H9 (cell line): ENCODE measurements around the gene MMP14. TPM values are rescaled to one million over a fixed set of nuclear protein-coding genes. Genes with fewer than 3 reads are reported as not detected.

Experiments used
- DNase-seq: peaks from one replicate; pipeline ENCODE4 v3.0.0-alpha.2; 2017
- H2AFZ ChIP-seq: one replicate; pipeline ENCODE4 v1.6.1; 2013; ENCODE audit warnings: mild to moderate bottlenecking, low read length, control low read depth, moderate library complexity
- H2AK5ac ChIP-seq: 2 replicates; pipeline ENCODE4 v1.6.1; 2013; ENCODE audit warnings: low read length, control low read depth, mixed read lengths; ENCODE audit not compliant: insufficient read length
- H2BK120ac ChIP-seq: one replicate; pipeline ENCODE4 v1.6.1; 2013; ENCODE audit warnings: low read depth, mild to moderate bottlenecking, low read length, control low read depth, inconsistent platforms; ENCODE audit not compliant: poor library complexity, severe bottlenecking
- H2BK12ac ChIP-seq: 2 replicates; pipeline ENCODE4 v1.6.1; 2013; ENCODE audit warnings: low read length, control low read depth, mixed read lengths, low read depth; ENCODE audit not compliant: insufficient read length
- H2BK15ac ChIP-seq: 2 replicates; pipeline ENCODE4 v1.6.1; 2013; ENCODE audit warnings: low read depth, low read length, control low read depth
- H2BK20ac ChIP-seq: one replicate; pipeline ENCODE4 v1.6.1; 2013; ENCODE audit warnings: low read depth, mild to moderate bottlenecking, low read length, control low read depth, inconsistent platforms; ENCODE audit not compliant: poor library complexity, severe bottlenecking
- H2BK5ac ChIP-seq: 2 replicates; pipeline ENCODE4 v1.6.1; 2013; ENCODE audit warnings: low read length, control low read depth, mixed read lengths; ENCODE audit not compliant: insufficient read length
- H3K14ac ChIP-seq: 2 replicates; pipeline ENCODE4 v1.6.1; 2013; ENCODE audit warnings: low read length, control low read depth; ENCODE audit not compliant: insufficient read depth
- H3K18ac ChIP-seq: 2 replicates; pipeline ENCODE4 v1.6.1; 2013; ENCODE audit warnings: low read depth, mild to moderate bottlenecking, mixed read lengths, low read length, control low read depth; ENCODE audit not compliant: insufficient read length
- H3K23ac ChIP-seq: 2 replicates; pipeline ENCODE4 v1.6.1; 2013; ENCODE audit warnings: low read length, control low read depth, mixed read lengths, low read depth; ENCODE audit not compliant: insufficient read length
- H3K23me2 ChIP-seq: 2 replicates; pipeline ENCODE4 v1.6.1; 2013; ENCODE audit warnings: low read depth, mild to moderate bottlenecking, mixed read lengths, low read length, control low read depth; ENCODE audit not compliant: insufficient read length, poor library complexity, severe bottlenecking
- H3K27ac ChIP-seq: 2 replicates; pipeline ENCODE4 v1.5.1; 2013; ENCODE audit warnings: low read length, control low read depth, mixed read lengths, low read depth; ENCODE audit not compliant: insufficient read length
- H3K27me3 ChIP-seq: 2 replicates; pipeline ENCODE4 v1.6.1; 2013; ENCODE audit warnings: low read length, control low read depth, inconsistent platforms; ENCODE audit not compliant: insufficient read depth
- H3K4ac ChIP-seq: 2 replicates; pipeline ENCODE4 v1.6.1; 2013; ENCODE audit warnings: low read depth, mild to moderate bottlenecking, control low read depth, inconsistent platforms, low read length, moderate library complexity
- H3K4me1 ChIP-seq: 2 replicates; pipeline ENCODE4 v1.6.1; 2013; ENCODE audit warnings: low read length, control low read depth, inconsistent platforms; ENCODE audit not compliant: insufficient read depth
- H3K4me2 ChIP-seq: 2 replicates; pipeline ENCODE4 v1.6.1; 2013; ENCODE audit warnings: low read length, control low read depth, mixed read lengths; ENCODE audit not compliant: insufficient read length, insufficient read depth
- H3K56ac ChIP-seq: 2 replicates; pipeline ENCODE4 v1.6.1; 2013; ENCODE audit warnings: low read depth, mild to moderate bottlenecking, mixed read lengths, low read length, control low read depth; ENCODE audit not compliant: insufficient read length
- H3K79me1 ChIP-seq: 2 replicates; pipeline ENCODE4 v1.6.1; 2013; ENCODE audit warnings: low read depth, mild to moderate bottlenecking, moderate library complexity, low read length, control low read depth, inconsistent platforms; ENCODE audit not compliant: insufficient read depth, poor library complexity, severe bottlenecking
- H3K79me2 ChIP-seq: 2 replicates; pipeline ENCODE4 v1.6.1; 2013; ENCODE audit warnings: low read length, control low read depth, inconsistent platforms; ENCODE audit not compliant: insufficient read depth
- H3K9ac ChIP-seq: 2 replicates; pipeline ENCODE4 v1.6.1; 2013; ENCODE audit warnings: low read length, control low read depth, mixed read lengths; ENCODE audit not compliant: insufficient read length; ENCODE audit errors: extremely low read depth
- H3K9me3 ChIP-seq: one replicate; pipeline ENCODE4 v1.6.1; 2013; ENCODE audit warnings: low read depth, low read length, inconsistent platforms; ENCODE audit not compliant: control insufficient read depth
- H3T11ph ChIP-seq: one replicate; pipeline ENCODE4 v1.6.1; 2013; ENCODE audit warnings: mild to moderate bottlenecking, low read length, control low read depth, inconsistent platforms
- H4K20me1 ChIP-seq: one replicate; pipeline ENCODE4 v1.6.1; 2013; ENCODE audit not compliant: control insufficient read depth, insufficient read length, insufficient read depth
- H4K5ac ChIP-seq: 2 replicates; pipeline ENCODE4 v1.6.1; 2013; ENCODE audit warnings: low read depth, mild to moderate bottlenecking, mixed read lengths, low read length, control low read depth; ENCODE audit not compliant: insufficient read length
- H4K8ac ChIP-seq: replicated peaks from 2 replicates; pipeline ENCODE4 v1.6.1; 2013; ENCODE audit warnings: low read length, control low read depth, mixed read lengths, low read depth; ENCODE audit not compliant: insufficient read length
- H4K91ac ChIP-seq: 2 replicates; pipeline ENCODE4 v1.6.1; 2013; ENCODE audit warnings: low read depth, mild to moderate bottlenecking, moderate library complexity, mixed read lengths, low read length, control low read depth; ENCODE audit not compliant: insufficient read length
- H3K27ac Mint-ChIP-seq, 3 experiments: 2 replicates in 2 of 3; 3 replicates in 1 of 3; pipeline ENCODE4 v1.8.0; 2020 to 2021; ENCODE audit warnings: mixed read lengths in 3 of 3, mild to moderate bottlenecking in 1 of 3, moderate library complexity in 1 of 3
- H3K27me3 Mint-ChIP-seq: 2 replicates; pipeline ENCODE4 v1.8.0; 2021; ENCODE audit warnings: low read depth, mild to moderate bottlenecking, moderate library complexity, mixed read lengths
- H3K36me3 Mint-ChIP-seq, 3 experiments: 2 replicates in 2 of 3; 3 replicates in 1 of 3; pipeline ENCODE4 v1.8.0; 2020 to 2021; ENCODE audit warnings: low read depth in 3 of 3, mixed read lengths in 3 of 3; ENCODE audit not compliant: insufficient read depth in 1 of 3
- H3K4me1 Mint-ChIP-seq, 2 experiments: 2 replicates each; pipeline ENCODE4 v1.8.0; 2020; ENCODE audit warnings: mixed read lengths in 2 of 2
- H3K4me3 Mint-ChIP-seq, 2 experiments: 2 replicates in 1 of 2; 3 replicates in 1 of 2; pipeline ENCODE4 v1.8.0; 2020 to 2021; ENCODE audit warnings: mild to moderate bottlenecking in 2 of 2, mixed read lengths in 2 of 2, moderate library complexity in 1 of 2
- H3K9me3 Mint-ChIP-seq, 2 experiments: 2 replicates in 1 of 2; 3 replicates in 1 of 2; pipeline ENCODE4 v1.8.0; 2020; ENCODE audit warnings: mild to moderate bottlenecking in 2 of 2, mixed read lengths in 2 of 2, moderate library complexity in 1 of 2
- CTCF ChIP-seq: fragments of 200-600 bp; sonication (generic); conservative IDR thresholded peaks from 3 replicates; pipeline ENCODE4 v1.8.0; 2021; ENCODE audit warnings: antibody characterized with exemption, mild to moderate bottlenecking
- WGBS: extraction: QIAGEN DNeasy Blood & Tissue Kit; methylation state at CpG from one replicate; pipeline ENCODE4 v1.1.7; 2013; ENCODE audit warnings: missing lambda C conversion rate, low lambda C conversion rate, mixed read lengths; ENCODE audit not compliant: insufficient read length; ENCODE audit errors: extremely low coverage; 5-methylcytosine and 5-hydroxymethylcytosine counted together
- total RNA-seq: library from RNA; stranded (reverse); gene quantifications from 2 replicates; pipeline ENCODE4 v1.2.1, GENCODE V29; 2021

MMP14 gene
- total RNA-seq, 1 experiment from 2014 or later = 56.5 TPM

- WGBS = no CpG with 5 or more reads among the region's 57 CpGs
These were observed 847 bp downstream of the MMP14 start for GRCh38 chr14:22837114-22837749.

More at GRCh38 chr14:22837114-22837749, 847 bp downstream of the MMP14 start:
- Mint-ChIP-seq H3K4me3 (peak overlapping the region; percentile 95 to 99), H3K27ac (peak overlapping the region; percentile 53 to 99 (median 64); a peak in 6 of 7 replicates), H3K27me3 (no peaks in the 10 kb centered on the region), H3K9me3 (no peaks in the 10 kb centered on the region), H3K36me3 (peaks cover 15 to 39% (median 28%) of the 10 kb centered on the region in 3 experiments; a peak in 6 of 7 replicates), H3K4me1 (peaks cover 28 to 32% of the 10 kb centered on the region in 2 experiments)
- Histone ChIP-seq H2BK5ac (no peak overlapping the region), H2BK12ac (no peak overlapping the region), H2BK15ac (no peak overlapping the region), H3K9ac (peak overlapping the region; percentile 87), H3K9me3 (no peaks in the 10 kb centered on the region), H3K18ac (peak overlapping the region; percentile 94), H4K20me1 (no peaks in the 10 kb centered on the region), H3K23ac (no peak overlapping the region), H3T11ph (no peak overlapping the region), H3K56ac (no peak overlapping the region), H3K4ac (peak overlapping the region; percentile 4; the same call in 1 of the 2 replicates), H3K79me2 (no peaks in the 10 kb centered on the region; the same call in 1 of the 2 replicates), H3K14ac (peak overlapping the region; percentile 95), H3K4me2 (peak overlapping the region; percentile 81), H2AFZ (no peak overlapping the region), H3K79me1 (no peaks in the 10 kb centered on the region), H4K91ac (no peak overlapping the region), H2BK120ac (no peak overlapping the region), H3K4me1 (peaks cover 9% of the 10 kb centered on the region; the same call in 1 of the 2 replicates), H2AK5ac (no peak overlapping the region), H4K8ac (no peak overlapping the region), H2BK20ac (no peak overlapping the region), H3K23me2 (peaks cover 14% of the 10 kb centered on the region), H4K5ac (no peak overlapping the region), H3K27ac (no peak overlapping the region), H3K27me3 (no peaks in the 10 kb centered on the region)
- no peak for TF ChIP-seq CTCF
- no peak for DNase-seq
